Measurements from ENCODE around the gene EIF4ENIF1. TPM values are rescaled to one million over a fixed set of nuclear protein-coding genes. Genes with fewer than 3 reads are reported as not detected.

Gene EIF4ENIF1
- polyA plus RNA-seq, 2 of the 4 experiments (the other 2 are of a cell fraction) = 10.3 to 15.5 TPM

- H3K4me1 ChIP-seq = no peaks in the 10 kb centered on the region
- FAIRE-seq (no peak), ATAC-seq (no peak), DNase-seq (ENCODE audit: low read depth in 1 of 2, low spot score in 1 of 2) (no peak)
- ChIA-PET POLR2A (no interaction called here), CTCF (interaction anchor here (0.6 kb wide), 2 partner anchors 122 to 441 kb away, joined by 3 read pairs; no protein-coding TSS in a partner anchor)
- no peak overlapping the region for H3K4me3 ChIP-seq
- TF ChIP-seq CHD2 (IDR thresholded peaks at IDR 0.05; ENCODE audit: low read length, partially characterized antibody) (no peak), TP53 (CRISPR knock-in tag; IDR thresholded peaks at IDR 0.05) (no peak), CHD4 (IDR thresholded peaks at IDR 0.05; ENCODE audit: borderline replicate concordance) (no peak), HOXB5 (CRISPR knock-in tag; IDR thresholded peaks at IDR 0.05) (no peak), ZSCAN20 (CRISPR knock-in tag; IDR thresholded peaks at IDR 0.05) (no peak), RNF2 (IDR thresholded peaks at IDR 0.05; ENCODE audit: borderline replicate concordance, low read depth) (no peak), ELK1 (IDR thresholded peaks at IDR 0.05; ENCODE audit: low read depth, low read length) (no peak), FOSB (CRISPR knock-in tag; IDR thresholded peaks at IDR 0.05) (no peak), MAFK (IDR thresholded peaks at IDR 0.05; ENCODE audit: partially characterized antibody) (no peak), POLR2AphosphoS2 (conservative IDR thresholded peaks at IDR 0.05; ENCODE audit: low read length) (no peak), NR3C1 (IDR thresholded peaks at IDR 0.05) (no peak), SMC3 (IDR thresholded peaks at IDR 0.05) (no peak), JUNB (IDR thresholded peaks at IDR 0.05) (no peak), RFX5 (IDR thresholded peaks at IDR 0.05) (no peak), RARB (CRISPR knock-in tag; IDR thresholded peaks at IDR 0.05) (no peak), EHF (CRISPR knock-in tag; IDR thresholded peaks at IDR 0.05) (no peak)
- no peaks in the 10 kb centered on the region for H3K9me3 ChIP-seq
- H3K27ac ChIP-seq = no peak overlapping the region
- H3K4me2 ChIP-seq = no peak overlapping the region
- 94% methylated on average over 2 of the region's 2 CpGs for WGBS (ENCODE audit: missing lambda C conversion rate)
Measured at GRCh38 chr22:31474743-31475142, 14.9 kb downstream of the EIF4ENIF1 start.

GRCh38 chr22:31465307-31465706, 24.3 kb downstream of the EIF4ENIF1 start:
- no peak overlapping the region for H3K27ac ChIP-seq
- ATAC-seq = no peak
- H3K4me3 ChIP-seq = no peak overlapping the region
- no peak overlapping the region for H3K4me2 ChIP-seq
- no peak for FAIRE-seq
- no peak for TF ChIP-seq MAX (IDR thresholded peaks at IDR 0.05)
- TF ChIP-seq NR3C1 (IDR thresholded peaks at IDR 0.05) = no peak
- TF ChIP-seq MAZ (IDR thresholded peaks at IDR 0.05; ENCODE audit: borderline replicate concordance, low read depth, low read length) = no peak
- TF ChIP-seq BCL3 (IDR thresholded peaks at IDR 0.05) = no peak
- no peak for TF ChIP-seq USF2 (IDR thresholded peaks at IDR 0.05)
- TF ChIP-seq ZSCAN20 (CRISPR knock-in tag; IDR thresholded peaks at IDR 0.05) = no peak
- TF ChIP-seq CTCF (IDR thresholded peaks at IDR 0.05) = no peak
- no peak for TF ChIP-seq HES2 (IDR thresholded peaks at IDR 0.05)
- no peak for TF ChIP-seq HOXB13 (CRISPR knock-in tag; IDR thresholded peaks at IDR 0.05; ENCODE audit: low read depth)
- TF ChIP-seq CHD2 (IDR thresholded peaks at IDR 0.05; ENCODE audit: low read length, partially characterized antibody) = no peak
- TF ChIP-seq SMC3 (IDR thresholded peaks at IDR 0.05) = no peak
- no peak for TF ChIP-seq HMGXB4 (CRISPR knock-in tag; IDR thresholded peaks at IDR 0.05; ENCODE audit: borderline replicate concordance)
- TF ChIP-seq POLR2A (IDR thresholded peaks at IDR 0.05; ENCODE audit: low read length) = no peak
- no peak for TF ChIP-seq E2F6 (IDR thresholded peaks at IDR 0.05; ENCODE audit: borderline replicate concordance, low read depth)
- ChIA-PET POLR2A (no interaction called here), CTCF (no interaction called here)
- no peak for DNase-seq (ENCODE audit: low read depth in 1 of 2, low spot score in 1 of 2)
- WGBS (ENCODE audit: missing lambda C conversion rate) = 88% methylated on average over 2 of the region's 2 CpGs
- H3K9me3 ChIP-seq = no peaks in the 10 kb centered on the region
- H3K4me1 ChIP-seq = no peaks in the 10 kb centered on the region

Measured in A549 (cell line).